Esophagus squamous epithelium (tissue), 5 donors: ENCODE measurements around the gene EIF2B2. TPM values are rescaled to one million over a fixed set of nuclear protein-coding genes. Genes with fewer than 3 reads are reported as not detected.

Source experiments
- DNase-seq: peaks from one replicate; lab custom pipeline; 2025; lab: John Stamatoyannopoulos, UW
- H3K27ac ChIP-seq, 4 donors: fragments of 200-600 bp; sonication (generic); one replicate each; pipeline ENCODE4 v1.5.1; 2016 to 2019; ENCODE audit warnings: mild to moderate bottlenecking in 1 of 4
- H3K27me3 ChIP-seq, 4 donors: fragments of 200-600 bp; sonication (generic); 1 replicate in 3 of 4; 2 replicates in 1 of 4; pipeline versions ENCODE4 v1.5.1 to v1.6.0; 2017 to 2021; ENCODE audit warnings: antibody characterized with exemption in 1 of 4
- H3K36me3 ChIP-seq, 3 donors: fragments of 200-600 bp; sonication (generic); one replicate each; pipeline ENCODE4 v1.5.1; 2016 to 2019
- H3K4me1 ChIP-seq, 3 donors: fragments of 200-600 bp; sonication (generic); one replicate each; pipeline ENCODE4 v1.5.1; 2017 to 2019
- H3K4me3 ChIP-seq, 4 donors: fragments of 200-600 bp; sonication (generic); 1 replicate in 3 of 4; 2 replicates in 1 of 4; pipeline ENCODE4 v1.5.1; 2016 to 2019; ENCODE audit warnings: mild to moderate bottlenecking in 2 of 4, moderate library complexity in 1 of 4
- H3K9me3 ChIP-seq, 3 donors: fragments of 200-600 bp; sonication (generic); one replicate each; pipeline ENCODE4 v1.5.1; 2016 to 2019
- POLR2A ChIP-seq, 4 donors: fragments of 450-650 bp; IDR thresholded peaks; one replicate each; pipeline ENCODE4 v1.6.1; 2017; ENCODE audit warnings: antibody characterized with exemption in 4 of 4, mild to moderate bottlenecking in 4 of 4, moderate library complexity in 3 of 4
- WGBS, 2 donors: methylation state at CpG; one replicate each; pipeline ENCODE4 v1.1.5; 2018; 5-methylcytosine and 5-hydroxymethylcytosine counted together
- intact Hi-C: fragments of 100-400 bp; cut with DNase I; formaldehyde crosslinking; loops from one replicate; pipeline ENCODE4 v1.15.0; 2022
- total RNA-seq, 4 donors: library from RNA; depleted of rRNA; stranded (reverse); fragments of >200 nt; gene quantifications; one replicate each; pipeline ENCODE4 v1.1.0, GENCODE V29; 2016
- TF ChIP-seq, protein P1 (sequence below), 6 experiments: fragments of 450-650 bp in 4 of 6; fragments of 200-600 bp in 2 of 6; sonication (generic) in 2 of 6; IDR thresholded peaks; one replicate each; pipeline ENCODE4 v1.5.1; 2016 to 2019; ENCODE audit warnings: antibody characterized with exemption in 6 of 6, mild to moderate bottlenecking in 4 of 6, moderate library complexity in 4 of 6
- donor health status: DM: yes; HTN: yes; CAD: no.

EIF2B2 gene
- total RNA-seq, 4 donors from 2014 or later: 27.8 to 41.0 (median 39.0) TPM

DNA sequence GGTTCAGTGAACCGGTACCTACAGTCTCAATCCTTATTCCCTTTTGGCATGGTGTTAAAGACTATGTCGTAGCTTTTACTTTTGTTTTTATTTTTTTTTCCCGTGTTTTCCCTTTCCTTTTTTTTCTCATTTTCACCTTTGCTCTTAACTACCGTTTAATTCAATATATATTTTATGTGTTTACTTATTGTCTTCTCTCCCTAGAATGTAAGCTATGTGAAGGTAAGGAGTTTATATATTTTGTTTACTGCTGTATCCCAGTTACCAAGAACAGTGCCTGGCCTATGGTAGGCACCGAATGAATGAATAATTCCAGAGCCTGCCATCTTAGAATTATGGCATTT is 48.8 kb downstream of the EIF2B2 start:
- peak overlapping the region; percentile 51 to 75 (median 72) for H3K4me3 ChIP-seq
- TF ChIP-seq POLR2A (IDR thresholded peaks at IDR 0.05): no peak
- TF ChIP-seq, protein P1, sequence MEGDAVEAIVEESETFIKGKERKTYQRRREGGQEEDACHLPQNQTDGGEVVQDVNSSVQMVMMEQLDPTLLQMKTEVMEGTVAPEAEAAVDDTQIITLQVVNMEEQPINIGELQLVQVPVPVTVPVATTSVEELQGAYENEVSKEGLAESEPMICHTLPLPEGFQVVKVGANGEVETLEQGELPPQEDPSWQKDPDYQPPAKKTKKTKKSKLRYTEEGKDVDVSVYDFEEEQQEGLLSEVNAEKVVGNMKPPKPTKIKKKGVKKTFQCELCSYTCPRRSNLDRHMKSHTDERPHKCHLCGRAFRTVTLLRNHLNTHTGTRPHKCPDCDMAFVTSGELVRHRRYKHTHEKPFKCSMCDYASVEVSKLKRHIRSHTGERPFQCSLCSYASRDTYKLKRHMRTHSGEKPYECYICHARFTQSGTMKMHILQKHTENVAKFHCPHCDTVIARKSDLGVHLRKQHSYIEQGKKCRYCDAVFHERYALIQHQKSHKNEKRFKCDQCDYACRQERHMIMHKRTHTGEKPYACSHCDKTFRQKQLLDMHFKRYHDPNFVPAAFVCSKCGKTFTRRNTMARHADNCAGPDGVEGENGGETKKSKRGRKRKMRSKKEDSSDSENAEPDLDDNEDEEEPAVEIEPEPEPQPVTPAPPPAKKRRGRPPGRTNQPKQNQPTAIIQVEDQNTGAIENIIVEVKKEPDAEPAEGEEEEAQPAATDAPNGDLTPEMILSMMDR (IDR thresholded peaks at IDR 0.05): no peak
- peak overlapping the region; percentile 81 to 94 (median 92) for H3K27ac ChIP-seq
- H3K9me3 ChIP-seq: no peaks in the 10 kb centered on the region
- whole genome bisulfite sequencing, 2 donors: 14 to 29% methylated on average over 5 of the region's 5 CpGs
- H3K4me1 ChIP-seq: peaks cover 0 to 59% (median 24%) of the 10 kb centered on the region in 3 donors
- no peaks in the 10 kb centered on the region for H3K36me3 ChIP-seq
- intact Hi-C loops: no loop called here
- no peak for DNase-seq
- H3K27me3 ChIP-seq: no peaks in the 10 kb centered on the region

DNA sequence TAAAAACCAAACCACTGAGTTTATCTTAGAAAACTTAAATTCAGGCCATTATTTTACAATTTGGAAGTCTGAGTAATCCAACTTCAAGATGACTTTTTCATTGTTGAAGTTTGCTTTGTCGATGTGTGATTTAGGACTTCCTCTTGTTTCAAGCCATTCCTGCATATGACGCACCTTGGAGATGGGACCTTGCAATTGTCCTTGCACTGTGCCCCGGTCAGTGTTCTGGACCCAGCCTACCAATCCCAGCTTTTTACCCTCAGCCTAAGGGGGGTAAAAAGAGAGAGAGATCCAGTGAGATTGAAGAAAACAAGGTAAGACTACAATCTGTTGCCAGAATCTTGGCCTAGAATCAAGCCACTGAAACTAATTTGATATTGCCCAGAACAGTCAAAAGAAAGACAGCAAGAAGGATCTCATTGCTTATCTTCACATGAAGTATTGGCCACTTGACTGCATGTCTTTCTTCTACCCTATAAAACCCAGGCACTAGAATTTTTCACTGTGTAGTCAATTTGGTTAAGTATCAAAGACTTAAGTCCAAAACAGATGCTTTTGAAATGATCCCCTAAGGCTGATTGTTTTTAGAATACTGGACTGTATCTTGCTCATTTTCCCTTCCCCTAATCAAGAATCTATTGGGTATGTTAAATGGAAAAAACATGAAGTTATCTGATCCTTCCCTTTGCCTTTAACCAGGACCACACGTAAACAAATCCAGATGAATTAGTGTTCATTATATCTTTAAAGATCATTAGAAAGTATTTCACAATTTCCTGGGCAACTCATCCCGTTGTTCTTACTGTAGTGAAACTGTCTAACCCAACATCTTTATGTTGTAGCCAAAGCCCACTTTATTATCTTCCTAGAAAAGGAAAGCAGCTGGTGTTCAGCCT is 50.9 kb downstream of the EIF2B2 start:
- Histone ChIP-seq H3K27ac (peak overlapping the region in 3 of 4 donors; percentile 7 to 39 (median 9)), H3K4me3 (no peak overlapping the region), H3K36me3 (no peaks in the 10 kb centered on the region), H3K27me3 (no peaks in the 10 kb centered on the region), H3K4me1 (peaks cover 0 to 45% (median 21%) of the 10 kb centered on the region in 3 donors), H3K9me3 (no peaks in the 10 kb centered on the region)
- TF ChIP-seq POLR2A (IDR thresholded peaks at IDR 0.05): no peak
- TF ChIP-seq, protein P1 (IDR thresholded peaks at IDR 0.05): no peak
- 71 to 74% methylated on average over 4 of the region's 5 CpGs for WGBS, 2 donors
- intact Hi-C loops: no loop called here
- DNase-seq: no peak

DNA sequence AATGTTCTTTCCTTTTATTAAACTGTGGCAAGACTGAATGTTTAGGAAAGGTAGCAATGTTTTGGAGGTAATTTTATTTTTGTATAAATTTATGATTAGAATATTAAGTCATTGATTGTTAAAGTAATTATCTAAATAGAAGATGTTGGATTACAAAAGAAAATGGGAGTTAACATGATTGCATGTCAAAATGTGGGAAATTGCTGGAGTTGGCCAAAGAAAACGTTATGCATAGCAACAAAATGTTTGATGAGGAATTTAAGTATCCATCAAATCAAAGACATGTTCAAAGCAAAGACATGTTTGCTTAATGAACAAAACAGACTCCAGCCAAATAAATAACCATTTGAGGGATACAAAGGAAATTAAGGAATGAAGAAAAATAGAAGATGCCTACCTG is 51.7 kb downstream of the EIF2B2 start:
- TF ChIP-seq, protein P1 (IDR thresholded peaks at IDR 0.05): no peak
- no peak for TF ChIP-seq POLR2A (IDR thresholded peaks at IDR 0.05)

DNA sequence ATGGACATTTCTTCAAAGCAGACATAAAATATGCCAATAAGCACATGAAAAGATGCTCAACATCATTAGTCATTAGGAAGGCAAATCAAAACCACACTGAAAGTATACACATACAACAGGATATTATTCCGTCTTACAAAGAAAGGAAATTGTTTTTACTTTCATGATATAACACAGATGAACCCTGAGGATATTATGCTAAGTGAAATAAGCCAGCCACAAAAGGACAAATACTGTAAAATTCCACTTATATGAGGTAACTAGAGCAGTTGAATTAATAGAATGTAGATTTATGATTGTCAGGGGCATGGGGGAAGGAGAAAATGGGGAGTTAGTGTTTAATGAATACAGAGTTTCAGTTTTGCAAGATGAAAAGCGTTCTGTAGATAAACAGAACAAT is 56.9 kb downstream of the EIF2B2 start:
- Histone ChIP-seq H3K36me3 (peaks cover 0 to 18% (median 0%) of the 10 kb centered on the region in 3 donors), H3K9me3 (no peaks in the 10 kb centered on the region), H3K27ac (no peak overlapping the region), H3K4me1 (peaks cover 9 to 18% (median 12%) of the 10 kb centered on the region in 3 donors), H3K4me3 (no peak overlapping the region), H3K27me3 (no peaks in the 10 kb centered on the region)
- 61 to 66% methylated on average over 2 of the region's 2 CpGs for WGBS, 2 donors
- TF ChIP-seq, protein P1 (IDR thresholded peaks at IDR 0.05): no peak
- no peak for TF ChIP-seq POLR2A (IDR thresholded peaks at IDR 0.05)
- no peak for DNase-seq
- intact Hi-C loops: no loop called here

More for the DNA sequence above, 51.7 kb downstream of the EIF2B2 start:
- Histone ChIP-seq H3K27ac (no peak overlapping the region), H3K9me3 (no peaks in the 10 kb centered on the region), H3K4me3 (no peak overlapping the region), H3K4me1 (peaks cover 0 to 37% (median 16%) of the 10 kb centered on the region in 3 donors), H3K36me3 (no peaks in the 10 kb centered on the region), H3K27me3 (no peaks in the 10 kb centered on the region)
- DNase-seq: no peak
- intact Hi-C loops: no loop called here
- 11 to 54% methylated on average over 1 of the region's 1 CpG for WGBS, 2 donors

DNA sequence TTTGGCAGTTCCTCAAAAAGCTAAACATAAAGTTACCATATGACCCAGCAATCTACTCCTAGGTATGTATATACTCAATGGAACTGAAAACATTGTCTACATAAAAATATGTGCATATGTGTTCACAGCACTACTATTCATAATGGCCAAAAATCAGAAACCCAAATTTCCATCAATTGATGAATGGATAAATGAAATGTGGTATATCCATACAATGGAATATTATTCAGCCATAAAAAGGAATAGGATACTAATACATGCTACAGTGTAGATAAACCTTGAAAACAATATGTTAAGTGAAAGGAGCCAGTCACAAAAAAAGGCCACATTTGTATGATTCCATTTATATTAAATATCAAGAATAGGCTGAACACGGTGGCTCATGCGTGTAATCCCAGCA is 57.7 kb downstream of the EIF2B2 start:
- Histone ChIP-seq H3K4me1 (peaks cover 9 to 20% (median 12%) of the 10 kb centered on the region in 3 donors), H3K36me3 (peaks cover 0 to 18% (median 0%) of the 10 kb centered on the region in 3 donors), H3K9me3 (no peaks in the 10 kb centered on the region), H3K4me3 (no peak overlapping the region), H3K27me3 (no peaks in the 10 kb centered on the region), H3K27ac (no peak overlapping the region)
- 70 to 98% methylated on average over 2 of the region's 2 CpGs for WGBS, 2 donors
- intact Hi-C loops: no loop called here
- no peak for DNase-seq
- no peak for TF ChIP-seq POLR2A (IDR thresholded peaks at IDR 0.05)
- TF ChIP-seq, protein P1 (IDR thresholded peaks at IDR 0.05): no peak
